ENCODE measurements around the gene COTL1. TPM values are rescaled to one million over a fixed set of nuclear protein-coding genes. Genes with fewer than 3 reads are reported as not detected.

COTL1 gene
- total RNA-seq, 1 experiment from 2014 or later, result 408 TPM

DNA sequence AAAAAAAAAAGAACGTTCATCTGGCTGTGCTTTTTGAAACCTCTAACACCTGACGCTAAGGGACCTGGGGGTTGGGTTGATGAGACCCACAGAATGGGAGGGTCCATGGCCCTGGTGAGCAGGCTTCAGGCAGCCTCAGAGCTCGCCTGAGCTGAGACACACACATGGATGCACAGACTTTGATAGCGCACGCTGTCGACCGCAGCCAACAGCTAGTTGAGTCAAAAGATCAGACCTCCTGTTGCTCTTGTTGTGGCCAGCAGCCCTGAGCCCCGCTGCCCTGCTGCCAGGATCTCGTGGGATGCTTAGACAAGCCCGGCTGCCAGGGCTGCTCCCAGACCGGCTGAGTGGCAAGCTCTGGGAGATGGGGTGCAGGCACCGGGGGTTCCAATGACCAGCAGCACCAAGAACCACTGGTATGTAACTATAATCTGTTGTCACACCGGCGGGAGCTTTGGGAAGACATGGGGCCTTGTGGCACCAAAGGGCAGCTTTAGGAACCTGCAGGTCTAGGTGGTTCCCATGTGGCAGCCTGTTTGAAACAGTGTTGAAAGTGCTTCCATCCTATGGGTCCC, 93.4 kb downstream of the COTL1 start:
- ATAC-seq (no peak), DNase-seq (no peak)
- Histone ChIP-seq H3K9me2 (replicated peaks; ENCODE audit: low read length) (no peaks in the 10 kb centered on the region), H3K4me3 (ENCODE audit: low read length) (no peak overlapping the region), H3K4me1 (ENCODE audit: insufficient read depth, low read length) (no peaks in the 10 kb centered on the region), H3K27me3 (ENCODE audit: low read length) (no peaks in the 10 kb centered on the region), H3K79me2 (ENCODE audit: low read length) (no peaks in the 10 kb centered on the region), H3K27ac (ENCODE audit: low read length) (no peak overlapping the region), H4K20me1 (ENCODE audit: low read length) (no peaks in the 10 kb centered on the region), H2AFZ (ENCODE audit: low read length) (no peak overlapping the region), H3K4me2 (ENCODE audit: low read length) (no peak overlapping the region), H3K9ac (ENCODE audit: low read length) (no peak overlapping the region), H3K9me3 (ENCODE audit: low read length) (no peaks in the 10 kb centered on the region), H3F3A (ENCODE audit: low read length, unreplicated experiment) (no peaks in the 10 kb centered on the region), H3K36me3 (ENCODE audit: low read depth, low read length) (no peaks in the 10 kb centered on the region)
- intact Hi-C loops (cut with micrococcal nuclease), result no loop called here
- CTCF ChIA-PET, result no interaction called here
- POLR2A ChIA-PET (ENCODE audit: unreplicated experiment), result no interaction called here
- BruUV-seq (replicated peaks), result no TSS peak
- TF ChIP-seq EZH2 (IDR thresholded peaks at IDR 0.05; ENCODE audit: low read length, unreplicated experiment), result no peak
- TF ChIP-seq, protein P1, sequence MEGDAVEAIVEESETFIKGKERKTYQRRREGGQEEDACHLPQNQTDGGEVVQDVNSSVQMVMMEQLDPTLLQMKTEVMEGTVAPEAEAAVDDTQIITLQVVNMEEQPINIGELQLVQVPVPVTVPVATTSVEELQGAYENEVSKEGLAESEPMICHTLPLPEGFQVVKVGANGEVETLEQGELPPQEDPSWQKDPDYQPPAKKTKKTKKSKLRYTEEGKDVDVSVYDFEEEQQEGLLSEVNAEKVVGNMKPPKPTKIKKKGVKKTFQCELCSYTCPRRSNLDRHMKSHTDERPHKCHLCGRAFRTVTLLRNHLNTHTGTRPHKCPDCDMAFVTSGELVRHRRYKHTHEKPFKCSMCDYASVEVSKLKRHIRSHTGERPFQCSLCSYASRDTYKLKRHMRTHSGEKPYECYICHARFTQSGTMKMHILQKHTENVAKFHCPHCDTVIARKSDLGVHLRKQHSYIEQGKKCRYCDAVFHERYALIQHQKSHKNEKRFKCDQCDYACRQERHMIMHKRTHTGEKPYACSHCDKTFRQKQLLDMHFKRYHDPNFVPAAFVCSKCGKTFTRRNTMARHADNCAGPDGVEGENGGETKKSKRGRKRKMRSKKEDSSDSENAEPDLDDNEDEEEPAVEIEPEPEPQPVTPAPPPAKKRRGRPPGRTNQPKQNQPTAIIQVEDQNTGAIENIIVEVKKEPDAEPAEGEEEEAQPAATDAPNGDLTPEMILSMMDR (conservative IDR thresholded peaks at IDR 0.05; ENCODE audit: low read depth, low read length), result no peak
- no peak for TF ChIP-seq EZH2phosphoT487 (IDR thresholded peaks at IDR 0.05; ENCODE audit: borderline replicate concordance, low read length)

DNA sequence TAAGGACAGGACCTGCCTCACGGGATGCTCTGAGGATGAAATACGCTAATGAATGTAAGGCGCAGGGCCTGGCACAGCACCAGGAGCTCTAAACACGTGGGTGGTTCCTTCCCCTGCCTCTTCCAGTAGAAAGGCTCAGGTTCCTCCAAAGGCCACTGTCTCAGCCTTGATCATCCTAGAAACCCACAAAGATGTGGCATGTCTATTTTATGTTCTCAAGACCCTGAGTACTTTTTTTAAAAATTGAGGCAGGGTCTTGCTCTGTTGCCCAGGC, 96.4 kb downstream of the COTL1 start:
- Histone ChIP-seq H3K4me1 (ENCODE audit: insufficient read depth, low read length) (no peaks in the 10 kb centered on the region), H3K36me3 (ENCODE audit: low read depth, low read length) (no peaks in the 10 kb centered on the region), H3K79me2 (ENCODE audit: low read length) (no peaks in the 10 kb centered on the region), H3F3A (ENCODE audit: low read length, unreplicated experiment) (no peaks in the 10 kb centered on the region), H3K9me3 (ENCODE audit: low read length) (no peaks in the 10 kb centered on the region), H3K4me3 (ENCODE audit: low read length) (no peak overlapping the region), H3K27me3 (ENCODE audit: low read length) (no peaks in the 10 kb centered on the region), H2AFZ (ENCODE audit: low read length) (no peak overlapping the region), H3K9ac (ENCODE audit: low read length) (no peak overlapping the region), H3K27ac (ENCODE audit: low read length) (no peak overlapping the region), H3K9me2 (replicated peaks; ENCODE audit: low read length) (no peaks in the 10 kb centered on the region), H3K4me2 (ENCODE audit: low read length) (no peak overlapping the region), H4K20me1 (ENCODE audit: low read length) (no peaks in the 10 kb centered on the region)
- ChIA-PET POLR2A (ENCODE audit: unreplicated experiment) (no interaction called here), CTCF (no interaction called here)
- intact Hi-C loops (cut with micrococcal nuclease), result no loop called here
- ATAC-seq (no peak), DNase-seq (no peak)
- BruUV-seq (replicated peaks), result no TSS peak
- no peak for TF ChIP-seq EZH2phosphoT487 (IDR thresholded peaks at IDR 0.05; ENCODE audit: borderline replicate concordance, low read length)
- TF ChIP-seq, protein P1 (conservative IDR thresholded peaks at IDR 0.05; ENCODE audit: low read depth, low read length), result no peak

- TF ChIP-seq EZH2phosphoT487 (IDR thresholded peaks at IDR 0.05; ENCODE audit: borderline replicate concordance, low read length), result no peak
- Histone ChIP-seq H2AFZ (ENCODE audit: low read length) (no peak overlapping the region), H3K4me1 (ENCODE audit: insufficient read depth, low read length) (no peaks in the 10 kb centered on the region), H3K36me3 (ENCODE audit: low read depth, low read length) (no peaks in the 10 kb centered on the region), H3K9me2 (replicated peaks; ENCODE audit: low read length) (no peaks in the 10 kb centered on the region), H3K27me3 (ENCODE audit: low read length) (no peaks in the 10 kb centered on the region), H3K27ac (ENCODE audit: low read length) (no peak overlapping the region), H3K9ac (ENCODE audit: low read length) (no peak overlapping the region), H3K79me2 (ENCODE audit: low read length) (no peaks in the 10 kb centered on the region), H3K4me2 (ENCODE audit: low read length) (no peak overlapping the region), H3K9me3 (ENCODE audit: low read length) (no peaks in the 10 kb centered on the region), H3F3A (ENCODE audit: low read length, unreplicated experiment) (no peaks in the 10 kb centered on the region), H3K4me3 (ENCODE audit: low read length) (no peak overlapping the region), H4K20me1 (ENCODE audit: low read length) (no peaks in the 10 kb centered on the region)
- no peak for ATAC-seq
- no TSS peak for BruUV-seq (replicated peaks)
- CTCF ChIA-PET, result no interaction called here
- POLR2A ChIA-PET (ENCODE audit: unreplicated experiment), result no interaction called here
- intact Hi-C loops (cut with micrococcal nuclease), result no loop called here
- peak; percentile 20 for DNase-seq
These were observed 97.0 kb downstream of the COTL1 start for GRCh38 chr16:84520725-84521496.
